ENCODE measurements around the gene PHKB.

DNA sequence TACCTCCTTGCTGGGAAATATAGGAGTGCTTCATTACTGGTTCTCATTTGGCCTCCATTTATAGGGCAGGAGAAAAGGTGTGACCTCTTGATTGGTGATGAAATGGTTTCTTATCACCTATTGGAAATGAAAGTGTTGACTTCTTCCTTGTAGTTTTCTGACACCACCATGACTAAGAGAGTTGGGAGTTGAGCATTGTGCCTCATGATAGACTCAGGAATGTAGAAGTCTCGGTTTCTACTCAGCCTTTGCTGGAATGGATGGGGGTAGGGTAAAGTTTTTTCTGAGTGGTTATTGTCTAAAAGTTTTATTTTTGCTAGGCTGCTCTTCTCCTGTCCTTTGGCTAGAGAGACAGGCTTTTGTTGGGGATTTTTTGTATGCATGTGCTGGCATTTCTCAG, 117.4 kb downstream of the PHKB start:
- TF ChIP-seq, protein P1, sequence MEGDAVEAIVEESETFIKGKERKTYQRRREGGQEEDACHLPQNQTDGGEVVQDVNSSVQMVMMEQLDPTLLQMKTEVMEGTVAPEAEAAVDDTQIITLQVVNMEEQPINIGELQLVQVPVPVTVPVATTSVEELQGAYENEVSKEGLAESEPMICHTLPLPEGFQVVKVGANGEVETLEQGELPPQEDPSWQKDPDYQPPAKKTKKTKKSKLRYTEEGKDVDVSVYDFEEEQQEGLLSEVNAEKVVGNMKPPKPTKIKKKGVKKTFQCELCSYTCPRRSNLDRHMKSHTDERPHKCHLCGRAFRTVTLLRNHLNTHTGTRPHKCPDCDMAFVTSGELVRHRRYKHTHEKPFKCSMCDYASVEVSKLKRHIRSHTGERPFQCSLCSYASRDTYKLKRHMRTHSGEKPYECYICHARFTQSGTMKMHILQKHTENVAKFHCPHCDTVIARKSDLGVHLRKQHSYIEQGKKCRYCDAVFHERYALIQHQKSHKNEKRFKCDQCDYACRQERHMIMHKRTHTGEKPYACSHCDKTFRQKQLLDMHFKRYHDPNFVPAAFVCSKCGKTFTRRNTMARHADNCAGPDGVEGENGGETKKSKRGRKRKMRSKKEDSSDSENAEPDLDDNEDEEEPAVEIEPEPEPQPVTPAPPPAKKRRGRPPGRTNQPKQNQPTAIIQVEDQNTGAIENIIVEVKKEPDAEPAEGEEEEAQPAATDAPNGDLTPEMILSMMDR (IDR thresholded peaks at IDR 0.05), result no peak
- no peak for TF ChIP-seq EZH2 (IDR thresholded peaks at IDR 0.05; ENCODE audit: borderline replicate concordance, insufficient read depth, low read depth, low read length, poor library complexity, severe bottlenecking)

Data from B cell (primary cell).